IMR-90 (cell line): ENCODE data around the gene TDP2. TPM values are rescaled to one million over a fixed set of nuclear protein-coding genes. Genes with fewer than 3 reads are reported as not detected.

Experiments
- ATAC-seq: fragments of 200-7000 bp; cut with Tn5 transposase; 2 replicates; pipeline ENCODE4 v1.9.1; 2020; ENCODE audit warnings: low read depth, mild to moderate bottlenecking, moderate library complexity
- BruUV-seq: library from RNA; stranded (reverse); fragments of 400-500 nt; replicated peaks from 2 replicates; lab custom pipeline; 2021; lab: Mats Ljungman, UMichigan
- CTCF ChIA-PET: fragments of 300-600 bp; formaldehyde crosslinking; extraction: SDS; loops from one replicate; lab custom pipeline; 2021; ENCODE audit warnings: antibody characterized with exemption; lab: Yijun Ruan, JAX
- POLR2A ChIA-PET: fragments of 300-600 bp; sonication (Branson Sonifier 250); formaldehyde crosslinking; loops from one replicate; lab custom pipeline; 2022; ENCODE audit warnings: antibody characterized with exemption; ENCODE audit not compliant: unreplicated experiment; lab: Charles Lee
- DNase-seq: peaks from one replicate; pipeline ENCODE4 v3.0.0; 2013
- H2AFZ ChIP-seq: replicated peaks from 2 replicates; pipeline ENCODE3; 2013; ENCODE audit warnings: low read length, mild to moderate bottlenecking; ENCODE audit not compliant: poor library complexity
- H2AK5ac ChIP-seq: 2 replicates; pipeline ENCODE4 v1.6.1; 2013; ENCODE audit warnings: low read depth, low read length, inconsistent platforms
- H2AK9ac ChIP-seq: replicated peaks from 2 replicates; pipeline ENCODE3; 2013; ENCODE audit warnings: mild to moderate bottlenecking, low read depth, low read length, moderate library complexity; ENCODE audit not compliant: poor library complexity
- H2BK120ac ChIP-seq: 2 replicates; pipeline ENCODE4 v1.6.1; 2013; ENCODE audit warnings: low read depth, low read length, inconsistent platforms
- H2BK15ac ChIP-seq: 3 replicates; pipeline ENCODE4 v1.6.1; 2013; ENCODE audit warnings: low read depth, low read length, inconsistent platforms
- H2BK20ac ChIP-seq: 2 replicates; pipeline ENCODE4 v1.6.1; 2013; ENCODE audit warnings: low read depth, mild to moderate bottlenecking, inconsistent platforms, low read length, moderate library complexity
- H2BK5ac ChIP-seq: 2 replicates; pipeline ENCODE4 v1.6.1; 2013; ENCODE audit warnings: mild to moderate bottlenecking, low read depth, low read length, inconsistent platforms; ENCODE audit not compliant: poor library complexity, severe bottlenecking
- H3K14ac ChIP-seq: replicated peaks from 2 replicates; pipeline ENCODE4 v1.6.1; 2013; ENCODE audit warnings: low read depth, low read length, inconsistent platforms
- H3K18ac ChIP-seq: 2 replicates; pipeline ENCODE4 v1.6.1; 2013; ENCODE audit warnings: low read depth, low read length, control low read depth
- H3K23ac ChIP-seq: 2 replicates; pipeline ENCODE4 v1.6.1; 2013; ENCODE audit warnings: low read depth, low read length, inconsistent platforms
- H3K27ac ChIP-seq: 2 replicates; pipeline ENCODE4 v1.5.1; 2013; ENCODE audit warnings: mild to moderate bottlenecking, control low read depth, low read length; ENCODE audit not compliant: insufficient read depth
- H3K27me3 ChIP-seq: 2 replicates; pipeline ENCODE4 v1.6.1; 2013; ENCODE audit warnings: low read length; ENCODE audit not compliant: control insufficient read depth, insufficient read depth
- H3K36me3 ChIP-seq: 2 replicates; pipeline ENCODE4 v1.6.1; 2013; ENCODE audit warnings: low read length, mixed read lengths; ENCODE audit not compliant: control insufficient read depth, insufficient read depth
- H3K4ac ChIP-seq: 2 replicates; pipeline ENCODE4 v1.6.1; 2013; ENCODE audit warnings: low read depth, low read length, inconsistent platforms
- H3K4me1 ChIP-seq: 2 replicates; pipeline ENCODE4 v1.6.1; 2013; ENCODE audit warnings: low read length, mixed read lengths; ENCODE audit not compliant: control insufficient read depth, insufficient read depth
- H3K4me2 ChIP-seq: 2 replicates; pipeline ENCODE4 v1.6.1; 2013; ENCODE audit warnings: low read depth, mild to moderate bottlenecking, control low read depth, low read length, moderate library complexity
- H3K4me3 ChIP-seq: 2 replicates; pipeline ENCODE4 v1.5.1; 2013; ENCODE audit warnings: low read depth, mild to moderate bottlenecking, control low read depth, low read length, moderate library complexity; ENCODE audit not compliant: insufficient read depth
- H3K56ac ChIP-seq: 2 replicates; pipeline ENCODE4 v1.6.1; 2013; ENCODE audit warnings: low read length, inconsistent platforms; ENCODE audit not compliant: insufficient read depth; ENCODE audit errors: extremely low read depth
- H3K79me1 ChIP-seq, 2 experiments: 2 replicates each; pipeline ENCODE4 v1.6.1; 2013; ENCODE audit warnings: low read length in 2 of 2, inconsistent platforms in 1 of 2, low read depth in 1 of 2
- H3K9ac ChIP-seq: 2 replicates; pipeline ENCODE4 v1.6.1; 2013; ENCODE audit warnings: low read depth, low read length, control low read depth
- H3K9me1 ChIP-seq: 2 replicates; pipeline ENCODE4 v1.6.1; 2013; ENCODE audit warnings: low read length, inconsistent platforms; ENCODE audit not compliant: insufficient read depth
- H3K9me3 ChIP-seq: 2 replicates; pipeline ENCODE4 v1.6.1; 2013; ENCODE audit warnings: low read length; ENCODE audit not compliant: control insufficient read depth, insufficient read depth
- H4K20me1 ChIP-seq: 2 replicates; pipeline ENCODE4 v1.6.1; 2013; ENCODE audit warnings: low read length, inconsistent platforms; ENCODE audit not compliant: insufficient read depth
- H4K5ac ChIP-seq: 2 replicates; pipeline ENCODE4 v1.6.1; 2013; ENCODE audit warnings: mild to moderate bottlenecking, low read depth, low read length, control low read depth
- H4K8ac ChIP-seq, 2 experiments: 2 replicates each; pipeline ENCODE4 v1.6.1; 2013; ENCODE audit warnings: low read depth in 2 of 2, low read length in 2 of 2, control low read depth in 1 of 2, inconsistent platforms in 1 of 2
- H4K91ac ChIP-seq: 2 replicates; pipeline ENCODE4 v1.6.1; 2013; ENCODE audit warnings: low read depth, low read length, inconsistent platforms; ENCODE audit not compliant: insufficient read depth
- CHD1 ChIP-seq: IDR thresholded peaks from 2 replicates; pipeline ENCODE4 v1.6.1; 2012; ENCODE audit warnings: low read depth, low read length, improper control_type of control experiment
- CTCF ChIP-seq: conservative IDR thresholded peaks from 2 replicates; pipeline ENCODE4 v1.5.1; 2012; ENCODE audit warnings: mild to moderate bottlenecking, low read depth, low read length, improper control_type of control experiment
- ELK1 ChIP-seq: fragments of 150-350 bp; IDR thresholded peaks from 2 replicates; pipeline ENCODE4 v1.6.1; 2016; ENCODE audit warnings: low read depth, mild to moderate bottlenecking, low read length, moderate library complexity, borderline replicate concordance
- FOS ChIP-seq: fragments of 150-350 bp; IDR thresholded peaks from 2 replicates; pipeline ENCODE4 v1.6.1; 2016; ENCODE audit warnings: low read depth, low read length
- MAFK ChIP-seq: IDR thresholded peaks from 2 replicates; pipeline ENCODE4 v1.6.1; 2012; ENCODE audit warnings: low read depth, low read length, improper control_type of control experiment
- MAZ ChIP-seq: IDR thresholded peaks from 2 replicates; pipeline ENCODE4 v1.6.1; 2012; ENCODE audit warnings: low read depth, mild to moderate bottlenecking, low read length, improper control_type of control experiment, moderate library complexity, borderline replicate concordance
- NFE2L2 ChIP-seq: fragments of 150-350 bp; IDR thresholded peaks from 2 replicates; pipeline ENCODE4 v1.6.1; 2016; ENCODE audit warnings: low read depth, mild to moderate bottlenecking, low read length
- POLR2A ChIP-seq: IDR thresholded peaks from 2 replicates; pipeline ENCODE4 v1.6.1; 2012; ENCODE audit warnings: mild to moderate bottlenecking, low read depth, low read length
- RCOR1 ChIP-seq: IDR thresholded peaks from 2 replicates; pipeline ENCODE4 v1.6.1; 2012; ENCODE audit warnings: mild to moderate bottlenecking, low read length, improper control_type of control experiment; ENCODE audit not compliant: insufficient replicate concordance
- RFX5 ChIP-seq: IDR thresholded peaks from 2 replicates; pipeline ENCODE4 v1.8.0; 2012; ENCODE audit warnings: low read depth, mild to moderate bottlenecking, low read length, moderate library complexity
- USF2 ChIP-seq: fragments of 150-350 bp; IDR thresholded peaks from 2 replicates; pipeline ENCODE4 v1.6.1; 2017; ENCODE audit warnings: mild to moderate bottlenecking, antibody characterized with exemption, low read length, low read depth
- WGBS, 2 experiments: methylation state at CpG; one replicate each; pipeline versions ENCODE4 v1.1.5 to v1.1.7; 2013; ENCODE audit warnings: missing lambda C conversion rate in 2 of 2; ENCODE audit not compliant: insufficient read length in 1 of 2; ENCODE audit errors: extremely low coverage in 2 of 2; 5-methylcytosine and 5-hydroxymethylcytosine counted together
- dilution Hi-C: fragments of 300-500 bp; cut with HindIII; formaldehyde crosslinking; loops from one replicate; pipeline ENCODE4 v1.14.3; 2018; ENCODE audit warnings: low sequenced_read_pairs; ENCODE audit not compliant: unreplicated experiment
- in situ Hi-C: fragments of 300-500 bp; cut with MboI; formaldehyde crosslinking; loops from 3 replicates; pipeline ENCODE4 v1.14.3; 2019; ENCODE audit warnings: low sequenced_read_pairs, inconsistent platforms, mixed read lengths
- intact Hi-C: fragments of 100-400 bp; cut with micrococcal nuclease; formaldehyde crosslinking; loops from 2 replicates; pipeline ENCODE4 v1.10.0; 2022
- polyA plus RNA-seq, 3 experiments: library from polyadenylated mRNA; depleted of rRNA; stranded (reverse); fragments of >200 nt; gene quantifications; 2 replicates each; pipeline ENCODE4 v1.2.3, GENCODE V29; 2012; ENCODE audit warnings: low replicate concordance in 1 of 3
- total RNA-seq: library from RNA; depleted of rRNA; stranded (reverse); fragments of >200 nt; gene quantifications from 2 replicates; pipeline ENCODE4 v1.2.3, GENCODE V29; 2012

TDP2 gene
- total and polyA plus RNA-seq, 2 of the 4 experiments (the other 2 are of a cell fraction): 13.6 to 22.8 TPM

GRCh38 chr6:24600903-24601302 is 65.8 kb downstream of the TDP2 start:
- no peak overlapping the region for H3K14ac ChIP-seq
- no peak overlapping the region for H3K4me3 ChIP-seq
- WGBS, 2 experiments: no CpG with 5 or more reads among the region's 4 CpGs
- H2BK120ac ChIP-seq: no peak overlapping the region
- H3K4ac ChIP-seq: no peak overlapping the region
- H2BK5ac ChIP-seq: no peak overlapping the region
- H4K91ac ChIP-seq: no peak overlapping the region
- no peaks in the 10 kb centered on the region for H3K79me1 ChIP-seq
- no peak overlapping the region for H3K4me2 ChIP-seq
- no peak overlapping the region for H2AK9ac ChIP-seq
- no peak overlapping the region for H2AK5ac ChIP-seq
- ChIA-PET POLR2A (no interaction called here), CTCF (no interaction called here)
- intact Hi-C loops: no loop called here
- in situ Hi-C loops: no loop called here
- H4K5ac ChIP-seq: no peak overlapping the region
- no peak overlapping the region for H3K23ac ChIP-seq
- no peak overlapping the region for H2BK15ac ChIP-seq
- H3K27ac ChIP-seq: no peak overlapping the region
- ATAC-seq: no peak
- H4K20me1 ChIP-seq: no peaks in the 10 kb centered on the region
- no peak for DNase-seq
- H2BK20ac ChIP-seq: no peak overlapping the region
- no peak overlapping the region for H3K56ac ChIP-seq
- BruUV-seq: no TSS peak
- no peaks in the 10 kb centered on the region for H3K9me3 ChIP-seq
- no peaks in the 10 kb centered on the region for H3K4me1 ChIP-seq
- H3K27me3 ChIP-seq: peaks cover 4% of the 10 kb centered on the region; the same call in 1 of the 2 replicates
- no peak overlapping the region for H2AFZ ChIP-seq
- H4K8ac ChIP-seq: no peak overlapping the region
- dilution Hi-C loops: no loop called here
- TF ChIP-seq POLR2A (no peak), FOS (no peak), MAZ (no peak), RFX5 (no peak), CHD1 (no peak), RCOR1 (no peak), ELK1 (no peak), NFE2L2 (no peak), MAFK (no peak), USF2 (no peak), CTCF (no peak)
- no peak overlapping the region for H3K9ac ChIP-seq
- H3K36me3 ChIP-seq: no peaks in the 10 kb centered on the region
- no peaks in the 10 kb centered on the region for H3K9me1 ChIP-seq
- no peak overlapping the region for H3K18ac ChIP-seq
